DMS53 treated with DMSO at 0.1 percent for 48 hours (cell line): ENCODE results near the gene DDRGK1.
"Not testable (repeated sequence)": the region's sequence is repeated elsewhere in the genome, so short reads cannot be mapped to it uniquely, and the experiment has no call there.

Source experiments
- DNase-seq: peaks from one replicate; lab custom pipeline; 2025; ENCODE audit not compliant: unreplicated experiment; lab: John Stamatoyannopoulos, UW

The DDRGK1 gene

DNA sequence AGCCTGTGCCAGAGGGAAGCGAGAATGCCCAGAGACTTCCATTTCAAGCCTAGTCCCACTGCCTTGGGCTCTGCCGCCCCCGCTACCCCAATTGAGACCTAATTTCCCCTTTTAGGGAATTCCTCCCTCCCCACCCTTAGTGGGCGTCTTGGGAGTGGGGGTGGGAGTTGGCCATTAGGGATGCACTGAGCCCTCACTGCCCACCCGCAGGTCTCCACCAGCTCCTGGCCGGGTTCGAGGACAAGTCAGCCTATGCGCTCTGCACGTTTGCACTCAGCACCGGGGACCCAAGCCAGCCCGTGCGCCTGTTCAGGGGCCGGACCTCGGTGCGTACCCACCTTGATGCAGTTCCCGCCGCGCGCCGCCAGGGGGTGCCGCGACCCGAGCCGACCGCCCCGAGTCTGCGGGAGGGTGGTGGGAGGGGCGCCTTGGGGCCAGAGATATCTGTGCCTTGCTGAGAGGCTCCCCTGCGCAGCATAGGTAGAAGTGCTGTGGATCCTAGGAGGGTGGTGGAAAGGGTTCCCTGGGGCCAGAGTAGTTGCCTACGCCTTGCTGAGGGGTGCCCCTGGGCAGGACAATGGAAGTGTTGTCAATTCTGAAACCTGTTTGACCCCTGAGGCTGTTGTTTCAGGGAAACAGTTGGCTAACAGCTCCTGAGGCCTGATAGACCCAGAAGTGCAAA lies 14.0 kb upstream of the DDRGK1 start:
- DNase-seq = peak; percentile 49

DNA sequence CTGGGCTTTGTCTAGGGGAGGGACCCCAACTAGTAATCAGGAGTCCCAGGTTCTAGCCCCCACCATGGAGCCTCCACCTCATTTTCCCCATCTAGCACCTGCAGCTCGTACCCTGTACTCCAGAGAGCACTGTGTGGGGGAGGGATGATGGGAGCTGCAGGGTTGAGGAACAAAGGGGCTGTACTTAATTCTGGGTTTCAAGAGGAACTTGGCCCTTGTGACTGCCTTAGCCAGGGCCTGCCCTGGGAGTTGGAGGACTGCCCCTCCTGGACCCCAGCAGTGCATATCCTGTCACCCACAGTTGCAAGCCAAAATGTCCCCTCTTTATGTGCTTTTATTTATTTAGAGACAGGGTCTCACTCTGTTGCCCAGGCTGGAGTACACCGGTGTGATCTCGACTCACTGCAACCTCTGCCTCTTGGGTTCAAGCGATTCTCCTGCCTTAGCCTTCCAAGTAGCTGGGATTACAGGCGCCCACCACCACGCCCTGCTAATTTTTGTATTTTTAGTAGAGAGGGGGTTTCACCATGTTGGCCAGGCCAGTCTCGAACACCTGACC lies 11.0 kb upstream of the DDRGK1 start:
- not testable (repeated sequence) for DNase-seq

DNA sequence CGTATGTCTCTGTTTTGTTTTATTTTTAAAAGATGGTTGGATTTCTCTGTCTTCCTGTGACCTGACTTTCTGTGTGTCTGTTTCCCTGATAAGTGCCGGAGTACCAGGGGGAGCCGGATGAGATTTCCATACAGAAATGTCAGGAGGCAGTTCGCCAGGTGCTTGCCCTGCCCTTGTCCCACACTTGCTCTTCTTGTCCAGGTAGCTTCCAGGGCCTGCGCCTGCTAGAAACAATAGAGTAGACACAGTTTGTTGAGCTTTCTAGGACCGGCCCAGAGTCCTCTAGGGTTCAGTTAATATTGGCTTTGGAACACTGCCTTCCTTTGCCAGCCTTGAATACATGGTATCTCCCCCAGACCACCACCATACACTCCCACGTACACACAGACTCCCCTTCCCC lies 8.7 kb upstream of the DDRGK1 start:
- DNase-seq = no peak

DNA sequence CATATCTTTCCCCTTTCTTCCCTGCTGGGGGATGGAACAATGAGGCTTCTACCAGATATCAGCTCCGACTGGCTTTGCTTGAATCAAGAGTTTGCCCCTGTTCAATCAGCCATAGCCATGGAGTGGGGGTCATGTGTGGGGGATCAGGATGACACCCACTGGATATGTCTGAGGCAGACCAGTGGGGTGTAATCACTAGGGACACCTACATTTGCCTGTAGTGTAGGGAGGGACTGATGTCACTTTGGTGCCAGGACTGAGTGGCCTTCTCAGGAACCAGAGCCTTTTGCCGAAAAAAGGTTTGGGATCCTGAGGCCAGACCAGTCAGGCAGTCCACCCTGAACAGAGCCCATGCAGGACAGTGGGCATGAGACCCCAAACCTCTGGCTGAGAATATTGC lies 5.9 kb upstream of the DDRGK1 start:
- no peak for DNase-seq

DNA sequence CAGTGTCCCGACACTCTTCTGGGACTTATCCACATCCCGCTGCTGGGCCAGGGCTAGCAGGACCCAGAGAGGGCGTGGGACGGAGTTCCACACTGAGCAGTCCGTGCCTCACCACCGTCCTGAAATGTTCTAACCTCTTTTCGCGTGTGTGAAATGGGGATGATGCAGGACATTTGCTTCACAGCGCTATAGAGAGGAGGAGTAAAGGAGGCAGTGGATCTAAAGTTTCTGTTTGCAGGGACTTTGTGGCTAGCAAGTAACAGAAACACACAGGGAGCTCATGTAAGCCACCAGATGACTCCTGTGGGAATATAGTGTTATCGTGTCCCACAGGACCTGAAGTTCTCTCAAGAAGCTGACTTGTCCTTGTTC lies 5.5 kb upstream of the DDRGK1 start:
- no peak for DNase-seq

DNA sequence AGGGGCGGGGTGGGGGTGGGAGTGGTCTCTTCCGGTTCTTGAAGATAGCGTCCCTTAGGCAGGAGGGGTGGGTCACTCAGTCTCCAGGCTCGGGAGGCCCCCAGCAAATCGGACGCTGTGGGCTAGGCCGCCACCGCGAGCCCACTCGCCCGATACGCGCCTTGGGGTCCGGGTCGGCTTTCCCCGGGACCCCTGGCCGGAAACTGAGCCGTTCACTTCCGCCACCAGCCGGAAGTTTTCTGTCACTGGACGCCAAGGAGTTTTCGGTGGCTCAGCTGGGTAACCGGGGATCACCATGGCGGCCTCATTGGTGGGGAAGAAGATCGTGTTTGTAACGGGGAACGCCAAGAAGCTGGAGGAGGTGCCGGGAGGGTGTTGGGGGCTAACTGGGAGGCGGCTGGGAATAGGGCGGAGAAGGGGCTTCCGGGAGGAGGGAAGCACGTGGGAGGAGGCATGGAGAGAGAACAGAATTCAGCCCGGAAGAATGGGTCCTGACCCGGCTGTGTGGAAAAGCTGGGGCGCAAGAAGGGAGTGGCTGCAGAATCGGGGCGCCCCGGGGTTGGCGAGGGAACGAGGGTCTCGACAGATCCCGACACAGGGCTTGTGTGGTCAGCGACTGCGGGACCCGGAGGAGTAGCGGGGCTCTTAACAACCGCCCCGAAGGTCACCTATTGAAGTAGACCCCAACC lies 4.9 kb upstream of the DDRGK1 start, which contains the start of gene ITPA:
Gene ITPA, plus strand, starts transcription at position 242 of the 689 bp plus-strand sequence. Its CDS starts 54 bp downstream, at position 296.
- DNase-seq = peak; percentile 18

DNA sequence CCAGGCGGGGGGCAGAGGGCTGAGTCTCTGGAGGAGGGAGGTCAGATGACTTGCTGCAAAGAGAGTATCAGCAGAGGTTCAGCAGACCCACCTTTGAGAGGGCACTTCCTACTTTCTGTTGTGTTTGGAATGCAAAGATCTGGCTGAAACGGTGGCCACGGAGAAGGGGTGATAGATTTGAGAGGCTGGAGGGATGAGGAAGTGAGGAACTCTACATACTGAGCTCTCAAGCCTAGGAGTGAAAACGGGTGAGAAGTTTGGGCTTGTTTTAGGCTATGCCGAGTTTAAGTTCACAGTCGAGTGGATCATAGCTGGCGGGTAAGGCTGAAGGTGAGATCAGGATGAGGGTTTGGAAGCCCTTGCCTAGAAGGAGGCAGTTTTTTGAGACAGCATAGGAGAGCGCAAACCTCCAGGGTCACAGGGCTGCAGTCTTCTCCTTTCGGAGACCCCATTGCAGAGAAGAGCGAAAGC lies 4.3 kb upstream of the DDRGK1 start:
- peak; percentile 22 for DNase-seq

DNA sequence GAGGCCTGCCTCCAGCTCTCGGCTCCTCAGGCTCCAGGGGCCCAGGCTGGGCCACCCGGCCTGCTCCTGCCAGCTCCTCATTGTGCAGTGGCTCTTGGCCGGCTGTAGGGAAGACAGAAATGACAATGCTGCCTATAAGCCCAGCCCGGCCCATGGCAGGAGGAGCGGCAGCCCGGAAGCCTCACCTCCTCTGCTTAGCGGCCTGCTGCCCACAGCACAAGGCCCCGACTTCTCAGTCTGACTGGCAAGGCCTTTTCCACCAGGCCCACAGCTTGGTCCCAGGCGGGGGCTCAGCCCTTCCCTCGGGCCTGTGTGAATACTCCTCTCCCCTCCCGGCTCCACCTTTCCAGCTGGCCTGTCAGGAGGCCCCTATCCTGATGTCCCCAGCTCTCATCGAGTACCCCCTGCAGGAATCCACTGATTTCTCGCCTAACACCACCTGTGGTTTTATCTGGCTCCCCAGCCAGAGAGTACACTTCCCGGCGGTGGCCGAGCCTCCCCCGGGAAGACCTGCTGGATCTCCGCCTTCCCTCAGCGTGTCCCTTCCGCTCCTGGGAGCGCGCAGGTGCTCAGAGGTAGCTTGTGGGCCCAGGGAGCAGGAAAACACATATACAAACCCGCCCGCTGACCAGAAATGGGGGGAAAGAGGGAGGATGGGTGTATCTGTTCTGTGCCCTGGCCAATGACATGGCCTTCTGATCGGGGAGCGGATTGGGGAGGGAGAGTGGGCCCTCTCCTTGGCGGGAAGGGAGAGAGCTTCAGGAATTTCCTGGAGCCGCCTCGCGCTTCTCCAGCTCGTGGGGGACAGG lies 963 bp downstream of the DDRGK1 start:
- DNase-seq = peak; percentile 56

DNA sequence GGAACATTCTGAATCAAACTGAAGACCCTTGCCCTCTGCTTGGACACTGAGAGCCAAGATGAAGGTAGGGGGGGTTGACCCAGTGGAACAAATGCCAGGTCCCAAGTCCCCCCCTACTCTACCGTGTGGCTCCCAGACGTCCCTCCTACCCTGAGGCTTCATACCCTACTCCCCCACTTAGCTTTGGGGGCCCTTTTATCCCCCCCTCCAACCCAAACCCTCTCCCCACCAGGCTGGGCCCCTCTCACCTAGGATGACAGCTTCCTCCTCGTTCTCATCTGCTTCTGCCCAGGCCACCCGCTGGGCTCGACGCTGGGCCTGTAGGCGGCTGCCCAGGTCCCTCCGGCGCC lies 1.5 kb downstream of the DDRGK1 start:
- DNase-seq = no peak

DNA sequence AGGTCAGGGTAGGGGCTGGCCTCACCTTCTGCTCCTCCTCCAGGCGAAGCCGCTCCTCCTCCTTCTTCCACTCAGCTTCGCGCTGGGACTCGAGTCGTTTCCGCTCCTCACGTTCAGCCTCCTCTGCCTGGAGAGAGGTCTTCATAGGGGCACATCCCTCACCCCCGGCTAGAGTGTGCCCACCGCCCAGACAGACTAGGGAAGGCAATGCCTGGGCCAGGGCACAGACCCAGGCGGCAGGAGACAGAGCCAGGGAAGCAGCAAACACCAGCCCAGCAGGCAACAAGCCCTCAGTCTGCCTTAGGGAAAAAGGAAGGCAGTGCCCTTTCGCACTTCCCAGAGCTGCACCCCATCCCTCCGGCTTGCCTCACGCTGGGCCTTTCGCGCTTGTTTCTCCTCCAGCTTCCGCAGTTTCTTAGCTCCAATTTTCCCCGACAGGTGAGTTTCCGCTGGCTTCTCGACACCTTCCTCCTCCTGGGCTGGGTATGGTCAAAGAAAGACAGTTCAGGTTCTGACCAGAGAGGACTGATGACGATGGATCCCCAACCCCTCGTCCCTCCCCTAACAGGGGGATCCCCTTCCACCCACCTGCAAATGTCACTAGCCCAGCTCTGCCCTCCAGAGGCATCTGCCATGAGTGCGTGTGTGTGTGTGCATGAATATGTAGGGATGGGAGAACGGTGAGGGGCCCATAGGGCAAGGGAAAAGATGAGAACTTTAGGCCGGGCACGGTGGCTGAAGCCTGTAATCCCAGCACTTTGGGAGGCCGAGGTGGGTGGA lies 4.3 kb downstream of the DDRGK1 start:
- no peak for DNase-seq

DNA sequence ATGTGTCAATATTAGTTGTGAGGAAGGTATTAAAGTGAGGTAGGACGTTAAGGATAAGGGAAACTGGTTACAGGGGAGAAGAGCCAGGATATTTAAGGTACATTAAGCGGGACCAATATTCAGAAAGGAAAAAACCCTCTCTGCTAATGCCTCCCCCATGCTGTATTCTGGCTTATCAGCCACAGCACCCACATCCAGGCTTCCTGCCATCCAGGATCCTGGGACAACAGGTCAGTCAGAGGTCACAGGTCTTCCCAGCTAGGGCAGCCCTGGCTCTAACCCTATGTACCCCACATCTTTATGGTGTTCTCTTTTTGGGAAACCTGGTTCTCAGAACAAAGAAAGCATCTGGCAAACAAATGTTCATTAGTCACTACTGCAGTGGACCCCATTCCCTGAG lies 5.3 kb downstream of the DDRGK1 start:
- DNase-seq = no peak

DNA sequence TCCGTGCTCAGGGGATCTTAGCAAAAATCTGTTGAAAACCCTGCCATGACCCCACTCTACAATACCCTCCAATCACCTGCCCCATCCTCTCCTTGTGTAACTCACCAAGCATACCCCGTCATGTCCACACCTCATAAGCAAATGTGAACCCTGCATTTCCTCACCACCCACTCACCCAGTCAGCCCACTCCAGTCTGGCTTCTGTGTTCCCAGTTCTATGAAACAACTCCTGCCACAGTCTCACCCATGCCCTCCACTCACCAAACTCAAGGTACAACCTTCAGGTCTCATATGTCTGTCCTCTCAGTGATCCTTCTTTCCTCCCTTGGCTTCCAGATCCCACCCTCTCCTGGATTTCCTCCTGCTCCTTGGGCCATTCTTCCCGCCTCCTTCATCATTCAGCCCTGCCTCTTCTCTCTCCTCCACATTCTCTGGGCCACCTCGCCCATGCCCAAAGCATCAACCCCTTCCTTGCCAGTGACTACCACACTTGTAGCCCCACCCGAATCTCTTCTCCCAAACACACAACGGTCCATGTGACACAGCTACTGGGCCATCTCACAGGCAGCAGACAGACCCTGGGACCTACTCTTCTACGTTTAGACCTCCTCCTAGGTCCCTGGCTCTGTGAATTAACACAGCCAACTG lies 8.8 kb downstream of the DDRGK1 start:
- DNase-seq = no peak

DNA sequence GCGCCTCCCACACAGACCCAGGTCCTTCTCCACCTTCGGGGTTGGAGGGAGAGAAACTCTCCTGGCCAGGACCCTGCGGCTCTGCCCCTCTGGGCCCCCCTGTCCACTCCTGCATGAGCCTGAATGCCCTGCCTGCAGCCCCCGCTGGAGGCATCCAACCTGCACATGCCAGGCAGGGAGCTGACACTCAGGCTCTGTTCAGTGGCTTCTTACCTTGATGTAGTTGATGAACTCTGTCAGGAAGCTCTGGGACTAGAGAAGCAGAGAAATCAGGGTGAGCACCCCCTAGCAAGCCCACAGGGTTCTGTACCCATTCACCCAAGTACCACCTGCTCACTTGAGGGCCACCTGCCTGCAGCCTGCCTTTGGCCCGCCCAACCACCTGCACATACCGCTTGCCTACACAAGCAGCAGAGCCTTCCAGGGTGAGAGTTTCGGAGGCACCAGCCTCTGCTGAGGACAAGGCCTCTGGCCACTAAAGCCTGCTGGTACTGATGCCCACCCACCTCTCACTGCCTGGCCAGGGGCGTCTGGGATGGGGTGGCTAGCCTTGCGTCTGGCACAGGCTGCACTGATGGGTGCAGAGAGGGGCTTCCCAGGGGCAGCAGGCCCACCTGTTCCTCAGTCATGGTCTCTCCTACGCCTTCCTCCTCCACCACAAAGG lies 9.7 kb downstream of the DDRGK1 start:
- DNase-seq = no peak

DNA sequence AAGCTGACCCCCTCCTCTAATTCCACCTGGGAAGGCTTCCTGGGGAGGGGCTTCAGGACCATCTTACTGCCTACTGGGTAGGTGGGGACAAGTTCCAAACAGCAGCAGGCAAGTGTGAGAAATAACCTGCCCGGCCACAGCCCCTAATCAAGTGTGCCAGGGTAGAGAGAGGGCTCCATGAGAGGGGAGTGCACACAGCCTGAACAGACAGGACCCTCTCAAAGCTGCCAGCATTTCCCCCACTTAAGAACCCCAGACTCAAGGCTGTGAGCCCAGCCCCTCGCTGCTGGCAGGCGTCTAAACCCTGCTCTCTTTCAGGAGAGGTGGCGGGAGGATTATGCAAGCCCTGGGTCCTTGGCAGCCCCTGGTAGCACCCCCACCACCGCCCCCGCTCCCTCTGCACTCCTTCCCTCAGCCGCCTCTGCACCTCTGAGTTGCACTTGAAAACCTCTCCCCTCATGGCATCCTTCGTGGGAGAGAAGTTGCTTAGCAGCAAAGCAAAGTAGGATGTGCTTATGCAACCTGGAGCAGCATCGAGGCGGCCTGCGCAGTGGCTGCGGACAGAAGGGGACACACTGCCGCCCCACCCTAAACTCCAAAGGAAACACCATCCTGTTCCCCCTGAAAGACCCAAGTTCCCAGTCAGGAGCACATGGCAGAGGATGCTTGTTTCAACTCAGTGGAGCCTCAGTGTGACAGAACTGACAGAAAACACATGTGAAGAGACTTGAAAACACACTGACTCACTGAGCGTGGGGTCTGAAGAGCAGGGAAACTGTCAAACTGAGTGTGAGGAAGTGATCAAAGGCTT lies 10.5 kb downstream of the DDRGK1 start:
- DNase-seq = no peak

DNA sequence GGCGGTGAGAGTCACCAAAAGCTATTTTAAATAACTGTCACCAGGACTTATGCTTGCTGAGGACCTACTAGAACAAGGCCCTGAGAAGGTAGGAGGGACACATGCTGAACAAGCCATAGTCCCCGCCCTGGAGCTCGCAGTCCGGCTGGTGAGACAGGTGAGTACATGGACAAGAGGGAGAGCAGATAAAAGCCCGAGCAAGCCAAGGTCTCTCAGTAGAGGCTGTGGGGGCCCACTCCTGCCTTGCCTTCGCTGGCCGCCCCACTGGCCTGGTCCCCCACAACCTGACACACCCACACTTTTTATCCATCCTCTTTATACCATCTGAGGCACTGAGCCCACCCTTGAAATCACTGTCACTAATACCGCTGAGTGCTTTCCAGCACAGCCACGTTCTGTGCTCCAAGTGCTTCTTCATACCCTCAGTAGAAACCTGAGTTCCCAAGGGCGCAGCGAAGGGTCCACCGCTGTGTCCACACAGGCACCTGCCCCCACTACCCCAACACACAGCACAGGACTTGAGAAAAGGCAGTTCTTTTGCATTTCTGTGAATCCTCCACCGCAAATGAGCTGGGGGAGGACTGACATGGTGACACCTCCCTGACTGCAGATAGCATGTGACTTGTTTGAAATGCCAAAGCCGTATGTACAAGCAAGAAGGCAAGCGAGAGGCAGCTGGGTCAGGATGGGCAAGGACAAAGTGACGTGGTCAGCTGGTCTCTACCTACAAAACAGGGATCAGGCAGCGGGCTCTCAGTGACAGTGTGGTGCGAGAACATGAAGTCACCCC lies 12.1 kb downstream of the DDRGK1 start:
- no peak for DNase-seq

DNA sequence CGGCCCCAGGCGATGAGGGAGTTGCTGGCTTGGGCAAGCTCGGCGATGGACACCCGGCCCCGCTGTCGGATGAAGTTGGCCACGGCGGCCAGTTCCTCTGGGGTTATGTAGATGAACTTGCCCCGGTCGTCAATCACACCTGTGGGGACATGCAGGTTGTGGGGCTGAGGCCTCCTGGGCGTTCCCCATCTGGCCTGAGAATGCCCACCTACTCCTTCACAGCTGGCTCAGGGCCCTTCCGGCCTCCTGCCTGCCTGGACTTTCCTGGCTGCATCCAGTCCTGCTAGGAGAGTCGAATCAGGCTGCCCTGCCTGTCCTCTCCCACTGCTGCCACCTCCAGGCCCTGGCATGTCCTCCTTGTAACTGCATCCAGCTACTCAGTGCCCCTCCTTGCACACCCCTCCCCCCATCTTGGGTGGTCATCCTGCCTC lies 13.8 kb downstream of the DDRGK1 start:
- DNase-seq = no peak

DNA sequence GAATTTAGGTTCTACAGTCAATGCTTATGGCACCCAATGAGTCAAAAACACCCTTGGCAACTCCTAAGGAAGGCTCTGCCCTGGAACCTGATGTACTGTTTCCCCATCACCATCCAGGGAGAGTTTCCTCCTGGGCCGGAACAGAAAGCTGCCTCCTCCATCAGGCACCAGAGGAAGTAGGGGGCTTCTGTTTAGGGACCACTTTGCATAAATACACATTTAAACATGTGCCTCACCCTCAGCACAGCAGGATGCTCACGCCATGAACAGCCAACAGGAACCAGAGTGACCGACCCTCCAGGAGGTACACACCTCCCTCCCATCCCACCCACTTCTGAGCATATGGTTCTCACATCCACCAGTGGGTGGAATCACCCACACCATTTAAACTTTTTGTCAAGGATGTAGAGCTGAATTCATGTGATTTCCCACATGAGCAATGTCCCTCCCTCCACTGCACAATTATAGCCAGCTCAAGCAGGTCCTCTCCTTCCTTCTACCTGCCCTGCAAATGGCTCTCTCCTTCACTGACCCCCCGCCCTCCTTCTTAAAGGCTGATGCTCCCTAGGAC lies 14.8 kb downstream of the DDRGK1 start:
- no peak for DNase-seq
